Prostate gland (tissue), 2 donors: Measurements from ENCODE around the gene TMA7.

Experiments
- CTCF ChIP-seq, 4 experiments: fragments of 200-600 bp in 2 of 4; fragments of 450-650 bp in 2 of 4; sonication (generic) in 2 of 4; IDR thresholded peaks; 1 replicate in 3 of 4; 2 replicates in 1 of 4; pipeline ENCODE4 v1.5.1; 2016 to 2019; ENCODE audit warnings: antibody characterized with exemption in 4 of 4, mild to moderate bottlenecking in 2 of 4, moderate library complexity in 2 of 4
- POLR2AphosphoS5 ChIP-seq: sonication (generic); formaldehyde crosslinking; IDR thresholded peaks from one replicate; pipeline ENCODE4 v1.6.1; 2017; ENCODE audit warnings: antibody characterized with exemption

- TF ChIP-seq CTCF (IDR thresholded peaks at IDR 0.05) (no peak), POLR2AphosphoS5 (no peak)
Observed at GRCh38 chr3:48472673-48472922, 32.5 kb downstream of the TMA7 start.
